DMS114 treated with DMSO at 0.1 percent for 48 hours (cell line): ENCODE measurements around the gene RRAS2.

Experiments
- DNase-seq: peaks from one replicate; lab custom pipeline; 2025; ENCODE audit not compliant: unreplicated experiment; lab: John Stamatoyannopoulos, UW

The RRAS2 gene

GRCh38 chr11:14230407-14230806 is 128.6 kb downstream of the RRAS2 start:
- no peak for DNase-seq

GRCh38 chr11:14229472-14229871 is 129.5 kb downstream of the RRAS2 start:
- no peak for DNase-seq

GRCh38 chr11:14228356-14228755 is 130.6 kb downstream of the RRAS2 start:
- no peak for DNase-seq
